Hematopoietic multipotent progenitor cell treated with erythropoietin and hydrocortisone succinate and interleukin-3 and kit ligand, for 17 days (in vitro differentiated cells): ENCODE data around the gene PKNOX2.

Experiments
- DNase-seq: peaks from one replicate; pipeline ENCODE4 v3.0.0-alpha.2; 2015; ENCODE audit warnings: low spot score

Gene PKNOX2

DNA sequence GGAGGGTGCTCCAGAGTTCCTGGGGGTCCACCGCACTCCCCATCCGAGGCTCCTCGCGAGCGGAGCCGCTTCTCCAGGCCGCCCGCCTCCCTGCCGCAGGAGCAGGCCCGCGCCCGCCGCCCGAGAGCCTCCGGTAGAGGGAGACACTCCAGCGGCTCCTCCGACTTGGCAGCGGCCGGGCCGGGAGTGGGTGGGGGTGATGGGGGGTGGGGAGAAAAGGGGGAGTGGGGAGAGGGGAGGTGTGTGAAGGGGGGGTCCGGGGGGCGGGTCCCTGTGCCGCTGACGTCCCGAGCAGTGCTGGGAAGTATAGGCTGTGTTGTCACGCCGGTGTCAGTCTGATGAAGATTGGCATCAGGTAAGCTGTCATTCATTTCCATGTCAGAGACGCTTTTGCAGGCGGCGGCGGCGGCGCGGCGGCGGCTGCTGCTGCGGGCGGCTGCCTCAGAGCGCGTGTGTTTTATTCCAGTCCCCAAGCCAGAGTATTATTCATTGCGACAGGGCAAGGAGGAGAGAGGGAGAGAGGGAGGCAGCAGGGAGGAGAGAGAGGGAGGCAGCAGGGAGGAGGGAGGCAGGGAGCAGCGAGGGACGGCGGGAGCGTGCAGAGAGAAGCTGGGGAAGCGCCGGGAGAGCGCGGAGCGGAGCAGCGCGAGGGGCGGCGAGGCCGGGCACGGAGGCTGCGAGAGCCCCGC is at the start of gene PKNOX2:
PKNOX2 (plus strand) TSS at position 330 of the 689 bp plus-strand sequence. CDS start 186,555 bp downstream, outside the sequence.
- DNase-seq = no peak

DNA sequence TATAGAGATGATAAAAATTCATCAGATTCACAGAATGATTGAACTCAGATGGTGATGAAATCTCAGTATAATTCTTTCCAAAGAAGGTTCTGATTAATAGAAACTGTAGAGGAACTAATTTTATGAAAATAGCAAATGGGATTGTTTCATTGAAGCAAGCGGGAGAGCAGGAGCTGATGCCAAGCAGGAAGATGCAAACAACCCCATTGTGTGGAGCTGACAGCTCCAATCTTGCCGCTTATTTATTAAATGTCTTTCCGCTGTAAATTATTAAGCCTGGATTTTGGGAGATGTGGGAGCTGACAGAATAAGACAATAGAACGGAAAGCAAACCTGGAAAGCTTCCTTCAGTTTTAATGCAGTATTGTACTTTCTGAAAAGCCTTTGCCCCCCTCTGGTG is 47.1 kb upstream of the PKNOX2 start:
- no peak for DNase-seq

GRCh38 chr11:125123194-125123946 is 41.2 kb upstream of the PKNOX2 start:
- no peak for DNase-seq

- peak; percentile 21 for DNase-seq
Measured at GRCh38 chr11:125123947-125124617, 40.5 kb upstream of the PKNOX2 start.

GRCh38 chr11:125124618-125124992 is 39.9 kb upstream of the PKNOX2 start:
- DNase-seq = no peak

DNA sequence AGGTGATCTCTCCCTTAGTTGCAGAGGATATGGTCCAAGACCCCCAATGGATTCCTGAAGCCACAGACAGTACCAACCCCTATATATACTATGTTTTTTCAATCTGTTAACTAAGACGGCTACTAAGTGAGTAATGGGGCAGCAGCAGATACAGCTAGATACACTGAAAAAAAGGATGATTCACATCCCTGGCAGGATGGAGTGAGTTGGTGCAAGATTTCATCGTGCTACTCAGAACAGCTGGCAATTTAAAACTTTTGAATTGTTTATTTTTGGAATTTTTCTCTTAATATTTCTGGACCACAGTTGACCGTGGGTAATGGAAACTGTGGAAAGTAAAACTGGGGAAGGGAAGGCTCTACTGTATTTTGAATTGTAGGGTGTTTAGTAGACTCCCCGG is 36.1 kb upstream of the PKNOX2 start:
- no peak for DNase-seq

- DNase-seq = no peak
Measured at GRCh38 chr11:125129316-125129993, 35.1 kb upstream of the PKNOX2 start.

GRCh38 chr11:125132071-125132470 is 32.5 kb upstream of the PKNOX2 start:
- DNase-seq = no peak

DNA sequence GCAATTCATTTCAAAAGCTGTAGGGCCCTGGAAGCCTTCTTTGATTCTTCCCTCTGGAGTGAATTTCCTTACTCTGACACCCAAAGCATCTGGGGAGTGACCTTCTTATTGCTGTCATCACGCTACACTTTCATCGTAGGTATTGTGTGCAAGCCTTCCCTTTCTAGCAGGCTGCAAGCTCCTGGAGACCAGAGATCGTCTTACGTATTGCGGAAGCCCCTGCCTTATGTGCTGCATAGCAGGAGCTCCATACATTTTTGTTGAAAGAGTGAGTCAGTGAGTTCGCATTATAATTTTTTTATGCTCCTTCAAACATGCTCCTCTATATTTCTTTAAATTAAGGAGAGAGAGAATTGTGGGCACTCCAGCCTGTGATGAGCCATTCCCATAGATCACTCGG is 32.0 kb upstream of the PKNOX2 start:
- DNase-seq = no peak

- DNase-seq = no peak
Measured at GRCh38 chr11:125136001-125136400, 28.6 kb upstream of the PKNOX2 start.

- no peak for DNase-seq
Measured at GRCh38 chr11:125138966-125139365, 25.6 kb upstream of the PKNOX2 start.

DNA sequence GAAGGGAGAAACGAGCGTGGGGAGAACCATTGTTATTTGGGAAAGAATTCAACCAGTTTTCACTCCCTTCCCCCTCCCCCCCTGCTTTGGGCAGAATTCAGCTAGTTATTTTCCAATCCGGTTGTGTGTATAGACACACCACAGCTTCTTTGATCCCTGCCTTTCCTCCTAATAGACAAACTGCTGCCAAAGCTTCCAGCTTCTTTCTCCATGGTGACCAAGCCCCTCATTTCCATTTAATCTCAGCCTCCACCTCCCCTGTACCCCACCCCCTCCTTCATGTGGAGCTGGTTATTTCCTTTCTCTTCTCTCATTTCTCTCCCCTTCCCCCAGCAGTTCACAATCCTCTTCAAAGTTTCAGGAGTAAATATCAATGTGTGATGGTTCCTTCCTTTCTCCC is 24.8 kb upstream of the PKNOX2 start:
- DNase-seq = no peak

- DNase-seq = no peak
Measured at GRCh38 chr11:125140233-125140632, 24.3 kb upstream of the PKNOX2 start.

DNA sequence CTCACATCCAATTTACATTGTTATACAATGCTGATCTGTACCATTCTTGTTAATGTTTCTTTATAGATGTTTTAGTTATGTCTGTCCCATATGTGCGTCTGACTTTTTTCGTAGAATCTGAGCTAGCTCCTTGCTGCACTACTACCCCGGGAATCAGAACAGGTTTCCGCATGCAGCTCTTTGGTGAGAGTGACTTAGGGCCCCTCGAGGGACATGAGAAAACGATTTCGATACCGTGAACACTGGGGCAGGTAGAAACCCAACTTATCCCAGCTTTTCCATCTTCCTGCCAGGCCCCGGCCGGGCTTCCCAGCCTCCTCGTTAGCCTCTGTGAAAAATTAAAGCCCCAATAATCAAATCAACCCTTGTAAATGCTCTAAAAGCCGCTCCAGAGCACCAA is 23.4 kb upstream of the PKNOX2 start:
- no peak for DNase-seq

DNA sequence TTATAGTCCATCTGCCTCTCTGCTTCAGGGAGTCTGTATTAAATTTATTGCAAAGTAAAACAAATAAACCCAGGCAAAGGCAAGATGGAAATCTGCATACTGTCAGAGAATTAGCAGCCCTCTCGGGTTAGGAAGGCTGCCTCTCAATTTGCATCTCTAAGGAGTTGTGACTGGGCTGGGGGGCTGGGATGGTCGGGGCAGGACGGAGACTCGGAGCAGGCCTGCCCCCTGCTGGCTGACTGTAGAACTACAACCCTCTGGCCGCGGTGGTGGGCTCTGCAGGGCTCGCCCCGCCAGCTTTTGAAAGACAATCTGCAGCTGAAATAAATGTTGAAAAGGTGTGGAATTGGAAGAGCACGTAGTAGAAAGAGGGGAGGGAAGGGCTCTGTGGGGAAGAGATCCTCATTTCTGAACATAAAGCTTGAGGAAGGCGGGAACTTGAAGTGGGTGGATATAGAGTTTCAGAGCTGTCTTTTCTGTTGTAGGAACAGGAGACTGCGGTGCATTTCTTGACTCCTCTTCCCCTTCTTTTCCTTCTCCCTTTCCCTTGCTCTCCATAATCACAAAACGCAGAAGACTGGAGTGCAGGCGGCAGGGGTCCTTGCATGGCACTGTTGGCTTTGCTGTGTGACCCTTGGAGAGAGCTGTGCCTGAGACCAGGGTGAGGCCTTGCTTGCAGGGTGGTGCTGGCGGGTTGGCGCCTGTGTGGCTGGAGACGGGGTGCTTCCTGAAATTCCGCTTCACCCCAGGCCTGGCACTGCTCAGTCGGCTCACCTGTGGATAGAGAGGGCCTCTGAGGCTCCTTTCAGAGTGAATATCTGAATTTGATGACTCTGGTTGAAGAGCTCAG is 22.6 kb upstream of the PKNOX2 start:
- DNase-seq = peak; percentile 24

DNA sequence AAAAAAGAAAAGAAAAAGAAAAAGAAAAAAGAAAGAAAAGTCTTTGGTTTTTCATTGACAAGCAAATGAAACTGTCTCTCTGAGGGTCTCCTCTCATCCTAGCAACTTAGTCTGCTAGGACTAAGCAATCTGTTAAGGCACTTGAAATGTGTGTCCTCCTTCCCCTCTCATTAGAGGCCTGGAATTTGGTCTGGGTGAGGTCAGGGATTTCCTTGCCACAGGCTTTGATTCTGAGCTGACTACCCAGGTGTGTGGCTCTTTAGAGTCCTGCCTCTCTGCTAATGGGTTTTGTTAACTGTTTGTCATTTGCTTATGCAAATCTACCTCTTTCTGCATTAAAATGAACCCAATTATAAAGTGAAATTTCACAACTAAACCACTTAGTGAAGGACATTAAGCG is 18.3 kb upstream of the PKNOX2 start:
- no peak for DNase-seq

DNA sequence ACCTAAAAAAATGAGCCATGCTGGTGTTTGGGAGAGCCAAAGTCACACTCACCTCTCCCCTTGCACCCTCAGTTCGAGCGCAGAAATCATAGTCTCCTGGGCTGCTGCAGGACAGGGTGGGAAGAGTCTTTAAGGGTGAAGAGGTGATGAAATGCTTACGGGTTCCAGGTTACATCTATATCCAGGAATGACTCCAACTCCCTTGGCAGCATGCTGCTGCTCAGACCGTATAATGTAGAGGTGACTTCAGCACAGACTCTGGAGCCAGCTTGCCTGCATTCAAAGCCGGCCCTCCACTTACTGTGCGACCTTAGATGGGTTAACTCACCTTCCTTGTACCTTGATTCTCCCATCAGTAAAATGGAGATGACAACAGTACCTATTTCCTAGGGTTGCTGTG is 17.3 kb upstream of the PKNOX2 start:
- no peak for DNase-seq

- no peak for DNase-seq
Measured at GRCh38 chr11:125148011-125148410, 16.5 kb upstream of the PKNOX2 start.

GRCh38 chr11:125148743-125149142 is 15.8 kb upstream of the PKNOX2 start:
- DNase-seq = no peak

DNA sequence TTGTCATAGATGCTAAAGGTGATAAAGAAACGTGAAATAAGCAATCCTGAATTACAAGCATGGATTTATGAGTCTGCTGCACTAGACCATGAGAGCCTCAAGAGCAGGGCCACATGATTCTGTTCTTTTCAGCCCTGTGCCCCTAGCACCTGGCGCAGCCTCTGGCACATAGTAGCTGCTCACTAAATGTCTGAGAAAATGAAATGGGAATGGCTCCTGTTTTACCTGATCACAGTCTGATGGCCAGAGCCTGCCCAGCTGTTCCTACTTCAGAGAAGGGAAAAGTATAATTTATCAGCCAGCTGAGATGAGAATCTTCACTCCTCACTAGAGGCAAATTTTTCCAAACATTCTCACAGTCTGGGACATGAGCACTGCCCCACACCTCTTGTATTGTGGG is 10.7 kb upstream of the PKNOX2 start:
- no peak for DNase-seq

GRCh38 chr11:125154378-125155099 is 10.0 kb upstream of the PKNOX2 start:
- no peak for DNase-seq
